NCI-H2081 (cell line): ENCODE measurements around the gene ATG10.
"Not testable (repeated sequence)": the region's sequence is repeated elsewhere in the genome, so short reads cannot be mapped to it uniquely, and the experiment has no call there.

Source experiments
- DNase-seq, 2 experiments: peaks; one replicate each; lab custom pipeline; 2025; lab: John Stamatoyannopoulos, UW

ATG10 gene

GRCh38 chr5:82129723-82130285 is 158.0 kb downstream of the ATG10 start:
- DNase-seq = no peak

- DNase-seq = no peak
These were observed 158.8 kb downstream of the ATG10 start for GRCh38 chr5:82130602-82131001.

DNA sequence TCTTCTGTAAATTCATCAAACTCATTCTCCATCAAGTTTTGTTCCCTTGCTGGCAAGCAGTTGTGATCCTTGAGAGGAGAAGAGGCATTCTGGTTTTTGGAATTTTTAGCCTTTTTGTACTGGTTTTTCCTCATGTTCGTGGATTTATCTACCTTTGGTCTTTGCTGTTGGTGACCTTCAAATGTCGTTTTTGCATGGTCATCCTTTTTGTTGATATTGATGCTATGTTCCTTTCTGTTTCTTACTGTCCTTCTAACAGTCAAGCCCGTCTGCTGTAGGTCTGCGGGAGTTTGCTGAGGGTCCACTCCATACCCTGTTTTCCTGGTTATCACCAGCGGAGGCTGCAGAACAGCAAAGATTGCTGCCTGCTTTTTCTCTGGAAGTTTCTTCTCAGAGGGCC is 165.4 kb downstream of the ATG10 start:
- DNase-seq = no peak

- DNase-seq = not testable (repeated sequence)
These were observed 168.0 kb downstream of the ATG10 start for GRCh38 chr5:82139837-82140236.

- no peak for DNase-seq
These were observed 170.5 kb downstream of the ATG10 start for GRCh38 chr5:82142217-82142841.

GRCh38 chr5:82142928-82143577 is 171.2 kb downstream of the ATG10 start:
- DNase-seq = no peak

DNA sequence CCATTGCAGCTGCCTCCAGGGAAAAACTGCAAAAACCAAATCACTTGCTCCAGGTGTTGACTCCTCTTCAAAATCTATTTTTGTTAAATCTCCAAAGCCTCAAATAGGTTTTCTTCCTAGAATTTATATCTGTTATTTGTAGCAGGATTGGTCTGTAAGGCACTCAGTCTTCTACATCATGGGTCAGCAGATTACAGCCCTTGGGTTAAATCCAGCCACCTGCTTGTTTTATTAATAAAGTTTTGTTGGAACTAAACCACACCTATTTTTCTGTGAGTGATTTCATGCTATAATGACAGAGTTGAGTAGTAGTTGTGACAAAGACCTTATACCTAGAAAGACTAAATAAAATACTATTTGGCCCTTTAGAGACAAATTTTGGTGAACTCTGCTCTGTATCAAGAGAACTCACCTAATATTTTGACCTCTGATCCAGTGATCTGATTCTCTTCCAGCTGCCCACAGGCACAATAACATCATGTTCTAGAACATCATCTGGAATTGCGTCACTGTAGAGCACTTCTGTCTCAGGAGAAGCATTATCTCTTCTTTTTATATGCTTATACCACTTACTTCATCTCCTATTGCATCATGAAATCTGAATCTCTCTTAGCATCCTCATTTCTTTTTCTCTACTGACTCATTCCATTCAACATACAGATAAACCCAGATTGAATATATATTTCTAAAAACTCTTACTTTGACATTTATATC is 176.2 kb downstream of the ATG10 start:
- DNase-seq = no peak

GRCh38 chr5:82149434-82149833 is 177.6 kb downstream of the ATG10 start:
- no peak for DNase-seq

- no peak for DNase-seq
These were observed 178.7 kb downstream of the ATG10 start for GRCh38 chr5:82150559-82150958.

- DNase-seq = no peak
These were observed 179.4 kb downstream of the ATG10 start for GRCh38 chr5:82151204-82151603.

DNA sequence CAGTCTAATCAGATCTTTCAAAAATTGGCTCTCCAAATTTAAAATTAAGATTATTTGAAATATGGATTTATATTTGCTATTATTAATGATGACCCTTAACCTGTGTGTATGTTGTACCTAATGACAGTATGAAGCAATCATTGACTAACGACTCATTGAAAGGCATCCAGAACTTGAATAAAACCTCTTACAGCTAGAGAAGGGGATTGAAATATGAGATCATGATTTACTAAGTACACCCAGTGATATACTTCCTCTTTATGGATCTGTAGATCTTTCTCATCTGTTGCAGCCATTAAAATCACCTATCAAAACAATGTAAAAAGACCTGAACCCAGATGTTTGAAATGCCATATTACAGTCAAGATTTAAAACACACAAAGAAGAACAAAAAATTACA is 179.8 kb downstream of the ATG10 start:
- DNase-seq = no peak

GRCh38 chr5:82152978-82153481 is 181.2 kb downstream of the ATG10 start:
- DNase-seq = no peak

GRCh38 chr5:82154776-82155175 is 183.0 kb downstream of the ATG10 start:
- no peak for DNase-seq

DNA sequence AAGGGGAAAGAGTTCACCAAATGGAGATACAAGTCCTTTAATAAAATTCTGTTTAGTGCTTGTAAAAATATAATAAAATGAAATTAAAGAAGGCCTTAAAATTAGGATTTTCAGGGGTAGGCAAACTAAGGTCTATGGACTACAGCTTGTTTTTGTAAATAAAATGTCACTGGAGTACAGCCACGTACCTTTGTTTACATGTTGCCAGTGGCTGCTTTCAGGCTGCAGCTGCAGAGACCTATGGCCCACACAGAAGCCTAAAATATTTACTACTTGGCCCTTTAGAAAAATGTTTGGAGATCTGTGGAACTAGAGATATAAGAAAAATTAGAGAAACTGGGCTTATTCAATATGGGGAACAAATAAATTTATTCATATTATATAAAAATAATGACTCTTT is 183.5 kb downstream of the ATG10 start:
- no peak for DNase-seq

DNA sequence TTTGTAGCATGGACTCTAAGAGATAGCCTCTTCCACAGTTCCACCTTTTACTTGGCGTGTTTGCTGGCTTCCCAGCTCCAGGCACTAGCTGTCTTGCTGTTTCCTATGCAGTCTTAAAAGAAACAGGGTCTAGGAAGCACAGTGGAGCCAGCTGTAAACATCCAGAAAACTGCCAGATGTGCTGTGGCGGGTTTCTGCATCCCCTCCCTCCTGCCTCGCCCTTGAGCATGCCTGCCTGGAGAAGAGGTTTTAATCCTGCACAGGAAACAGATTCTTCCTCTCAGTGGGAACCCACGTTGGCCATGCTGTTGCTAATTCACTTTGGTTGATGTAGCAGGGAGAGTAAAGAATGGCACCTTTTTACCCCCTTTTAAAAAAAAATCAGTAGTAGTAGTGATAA is 185.1 kb downstream of the ATG10 start:
- no peak for DNase-seq

DNA sequence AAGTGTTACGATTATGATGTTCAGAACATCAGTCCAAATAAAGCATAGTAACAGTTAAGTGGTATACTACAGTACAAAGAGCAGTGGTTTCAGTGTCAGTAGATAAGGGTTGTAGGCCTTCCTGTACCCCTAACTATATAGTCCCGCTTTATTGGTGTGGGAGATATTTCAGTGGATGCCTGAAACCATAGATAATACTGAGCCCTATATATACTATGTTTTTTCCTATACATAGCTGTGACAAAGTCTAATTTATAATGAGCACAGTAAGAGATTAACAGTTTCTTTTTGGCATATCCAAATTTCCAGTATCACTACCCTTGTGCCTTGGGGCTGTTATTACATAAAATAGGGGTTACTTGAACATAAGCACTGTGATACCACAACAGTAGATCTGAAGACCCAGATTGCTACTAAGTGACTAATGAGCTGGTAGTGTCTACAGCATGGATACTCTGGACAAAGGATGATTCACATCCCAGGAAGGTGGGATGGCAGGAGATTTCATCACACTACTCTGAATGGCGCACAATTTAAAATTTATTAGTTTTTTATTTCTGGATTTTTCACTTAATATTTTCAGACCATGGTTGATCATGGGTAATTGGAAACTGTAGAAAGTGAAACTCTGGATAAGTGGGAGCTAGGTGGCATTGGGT is 187.1 kb downstream of the ATG10 start:
- no peak for DNase-seq

DNA sequence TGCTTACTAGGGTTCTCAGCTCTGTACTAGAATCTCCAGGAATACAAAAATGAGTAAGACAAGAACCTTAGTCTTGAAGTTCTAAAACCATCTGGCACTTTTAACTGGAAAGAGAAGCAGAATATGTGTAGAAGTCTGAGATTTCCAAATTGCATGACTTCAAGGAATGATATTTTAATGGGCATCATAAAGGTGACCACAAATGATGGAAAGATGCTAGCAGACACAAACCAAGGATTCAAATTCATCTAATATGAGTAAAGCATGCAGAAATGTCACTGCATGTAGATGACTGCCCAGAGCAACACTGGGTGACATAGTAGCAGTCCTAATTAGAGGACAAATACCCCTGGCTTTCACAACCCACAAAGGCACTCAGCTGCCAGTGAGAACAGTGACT is 189.1 kb downstream of the ATG10 start:
- no peak for DNase-seq

DNA sequence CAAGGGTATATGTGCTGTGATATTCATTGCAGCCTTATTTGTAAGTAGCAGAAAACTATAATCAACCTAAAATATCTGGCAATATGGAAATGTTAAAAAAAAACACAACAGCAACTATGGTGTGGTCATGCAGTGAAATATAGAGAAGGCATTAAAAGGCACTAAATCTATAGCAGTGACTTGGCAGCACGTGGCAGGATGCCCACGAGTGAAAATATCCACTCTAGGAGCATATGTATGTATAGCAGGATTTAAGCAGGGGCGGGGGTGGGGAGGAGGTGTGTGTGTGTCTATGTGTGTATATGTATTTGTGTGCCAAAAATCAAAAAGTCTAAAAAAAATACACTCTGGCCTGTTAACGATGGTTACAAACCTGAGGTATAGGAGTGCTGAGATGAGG is 190.8 kb downstream of the ATG10 start:
- no peak for DNase-seq

DNA sequence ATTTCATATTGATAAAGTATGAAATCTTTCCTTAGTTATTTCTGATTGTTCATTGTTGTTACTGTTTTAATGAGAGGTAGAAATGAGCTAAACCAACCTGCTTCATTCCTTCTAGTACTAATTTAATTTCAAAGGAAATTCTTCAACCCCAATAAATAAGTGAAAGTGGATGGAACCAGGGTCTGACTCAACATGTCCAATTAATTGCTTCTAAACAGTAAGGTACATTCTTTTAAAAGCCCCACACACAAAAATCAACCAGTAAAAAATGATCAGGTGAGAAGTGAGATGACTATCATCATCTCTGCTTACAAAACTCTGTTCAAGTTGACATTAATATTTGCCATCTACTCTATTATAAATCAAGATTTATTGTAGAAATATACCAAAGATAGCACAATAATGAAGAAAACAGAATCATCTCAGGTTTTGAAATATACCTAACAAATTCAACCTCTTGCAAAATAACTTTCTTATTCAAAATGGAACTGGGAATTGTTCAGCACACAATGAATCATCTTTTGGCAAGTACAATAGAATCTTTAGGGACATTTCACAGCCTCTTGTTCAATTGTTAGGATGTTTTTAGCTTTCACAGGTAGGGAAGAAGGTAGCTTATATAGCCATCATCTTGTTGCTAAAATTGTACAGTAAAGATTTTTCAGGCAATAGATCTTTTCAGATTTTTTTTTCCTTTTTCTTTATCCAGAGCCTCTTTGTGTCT is 191.8 kb downstream of the ATG10 start:
- DNase-seq = no peak

- no peak for DNase-seq
These were observed 192.6 kb downstream of the ATG10 start for GRCh38 chr5:82164176-82164976.
